HepG2 (cell line): ENCODE measurements around the gene CTRB2. TPM values are rescaled to one million over a fixed set of nuclear protein-coding genes. Genes with fewer than 3 reads are reported as not detected.

Experiments
- AFF4 ChIP-seq: sonication (generic); formaldehyde crosslinking; IDR thresholded peaks from 2 replicates; pipeline ENCODE4 v1.4.0; 2020; ENCODE audit warnings: missing genetic modification reagents
- ARID3A ChIP-seq: IDR thresholded peaks from 2 replicates; pipeline ENCODE4 v1.6.1; 2012; ENCODE audit warnings: low read depth, low read length, improper control_type of control experiment
- CENPX ChIP-seq: sonication (generic); formaldehyde crosslinking; IDR thresholded peaks from 2 replicates; pipeline ENCODE4 v1.9.0; 2021; ENCODE audit warnings: mild to moderate bottlenecking, missing genetic modification reagents, moderate library complexity
- DZIP1 ChIP-seq: sonication (generic); formaldehyde crosslinking; IDR thresholded peaks from 2 replicates; pipeline ENCODE4 v1.5.0; 2020; ENCODE audit warnings: mild to moderate bottlenecking, missing genetic modification reagents
- KLF15 ChIP-seq: sonication (generic); formaldehyde crosslinking; IDR thresholded peaks from 2 replicates; pipeline ENCODE4 v1.8.1; 2023; ENCODE audit warnings: borderline replicate concordance, mild to moderate bottlenecking, inconsistent platforms, missing genetic modification reagents, mixed read lengths
- LCORL ChIP-seq, 2 experiments: fragments of 450-650 bp in 1 of 2; sonication (generic) in 1 of 2; formaldehyde crosslinking in 1 of 2; IDR thresholded peaks; 2 replicates each; pipeline versions ENCODE4 v1.5.0 to v1.6.1; 2017 to 2020; ENCODE audit warnings: antibody characterized with exemption in 1 of 2, missing genetic modification reagents in 1 of 2
- PHB2 ChIP-seq: fragments of 450-650 bp; IDR thresholded peaks from 2 replicates; pipeline ENCODE4 v1.6.1; 2018; ENCODE audit not compliant: partially characterized antibody
- POGZ ChIP-seq: sonication (generic); formaldehyde crosslinking; IDR thresholded peaks from 2 replicates; pipeline ENCODE4 v1.4.0; 2020; ENCODE audit warnings: mild to moderate bottlenecking, missing genetic modification reagents
- POLR2AphosphoS2 ChIP-seq: IDR thresholded peaks from 2 replicates; pipeline ENCODE4 v1.6.1; 2011; ENCODE audit warnings: low read depth, low read length, improper control_type of control experiment
- TEAD3 ChIP-seq: optimal IDR thresholded peaks from 2 replicates; pipeline ENCODE3; 2016; ENCODE audit warnings: borderline replicate concordance
- TOPORS ChIP-seq: sonication (generic); formaldehyde crosslinking; IDR thresholded peaks from 2 replicates; pipeline ENCODE4 v1.8.0; 2023; ENCODE audit warnings: mild to moderate bottlenecking, missing genetic modification reagents
- XRCC5 ChIP-seq: fragments of 200-400 bp; formaldehyde crosslinking; optimal IDR thresholded peaks from 2 replicates; pipeline ENCODE3; 2017; ENCODE audit warnings: mild to moderate bottlenecking, low read length
- ZNF18 ChIP-seq: sonication (generic); formaldehyde crosslinking; IDR thresholded peaks from 2 replicates; pipeline ENCODE4 v1.8.0; 2022; ENCODE audit warnings: mild to moderate bottlenecking, missing genetic modification reagents; ENCODE audit not compliant: insufficient replicate concordance
- ZNF441 ChIP-seq: sonication (generic); formaldehyde crosslinking; IDR thresholded peaks from 2 replicates; pipeline ENCODE4 v1.7.0; 2021; ENCODE audit warnings: missing genetic modification reagents, borderline replicate concordance
- ZNF691 ChIP-seq: sonication (generic); formaldehyde crosslinking; IDR thresholded peaks from 2 replicates; pipeline ENCODE4 v1.4.0; 2020; ENCODE audit warnings: missing genetic modification reagents, low read depth, mild to moderate bottlenecking, borderline replicate concordance
- ZNF724P ChIP-seq: sonication (generic); formaldehyde crosslinking; IDR thresholded peaks from 2 replicates; pipeline ENCODE4 v1.8.0; 2022; ENCODE audit warnings: missing genetic modification reagents, borderline replicate concordance
- polyA plus RNA-seq, 8 experiments: library from polyadenylated mRNA; depleted of rRNA in 3 of 8; stranded (reverse) in 7 of 8; unstranded in 1 of 8; fragments of >200 nt; fragmentation: Illumina TruSeq in 4 of 8; extraction: Trizol in 4 of 8; gene quantifications; 2 replicates each; pipeline versions ENCODE4 v1.2.1 to v1.2.3, GENCODE V29; 2011 to 2016; ENCODE audit warnings: low read depth in 4 of 8, missing spikeins in 1 of 8, mixed read lengths in 1 of 8; ENCODE audit not compliant: insufficient read depth in 1 of 8
- total RNA-seq, 5 experiments: library from RNA; depleted of rRNA; stranded (reverse); fragments of >200 nt; fragmentation: Illumina TruSeq; extraction: Trizol; gene quantifications; 2 replicates each; pipeline ENCODE4 v1.2.3, GENCODE V29; 2016; ENCODE audit warnings: low read depth in 1 of 5

The CTRB2 gene
- total and polyA plus RNA-seq, 2 of the 13 experiments (the other 11 are each of a cell fraction or from before 2014, with no cell fraction given), result 0.13 TPM; not detected in 1

GRCh38 chr16:75250809-75251279, 43.9 kb upstream of the CTRB2 start (continued):
- TF ChIP-seq ARID3A (no peak), DZIP1 (CRISPR knock-in tag) (no peak; the same call in 1 of the 2 replicates), LCORL (IDR thresholded peaks at IDR 0.05) (no peak), LCORL (CRISPR knock-in tag; IDR thresholded peaks at IDR 0.05) (peak; percentile 78), AFF4 (CRISPR knock-in tag) (no peak), ZNF724P (no peak), ZNF691 (CRISPR knock-in tag) (no peak; the same call in 1 of the 2 replicates), TEAD3 (CRISPR knock-in tag) (no peak), KLF15 (CRISPR knock-in tag) (no peak), POGZ (peak; percentile 28; the same call in 1 of the 2 replicates), ZNF18 (CRISPR knock-in tag) (peak; percentile 40), XRCC5 (peak; percentile 56), POLR2AphosphoS2 (no peak), ZNF441 (no peak; the same call in 1 of the 2 replicates), PHB2 (no peak), CENPX (CRISPR knock-in tag) (no peak), TOPORS (CRISPR knock-in tag) (peak; percentile 61; the same call in 1 of the 2 replicates)
